HepG2 (cell line): ENCODE data around the gene TMEM167A.
A peak's percentile ranks its signal among the peaks of the same experiment; 100 is the strongest.

Experiments
- ATF2 ChIP-seq: sonication (generic); formaldehyde crosslinking; IDR thresholded peaks from 2 replicates; pipeline ENCODE4 v1.4.0; 2020; ENCODE audit warnings: missing genetic modification reagents
- CTCF ChIP-seq: sonication (generic); formaldehyde crosslinking; IDR thresholded peaks from 2 replicates; pipeline ENCODE4 v1.5.0; 2020; ENCODE audit warnings: mild to moderate bottlenecking, missing genetic modification reagents, moderate library complexity
- EZH2 ChIP-seq: conservative IDR thresholded peaks from 2 replicates; pipeline ENCODE4 v1.6.1; 2012; ENCODE audit warnings: mild to moderate bottlenecking, low read depth, low read length, moderate library complexity
- MEIS1 ChIP-seq: sonication (generic); formaldehyde crosslinking; IDR thresholded peaks from 2 replicates; pipeline ENCODE4 v1.9.0; 2021; ENCODE audit warnings: mild to moderate bottlenecking, missing genetic modification reagents, moderate library complexity, borderline replicate concordance
- PHF20 ChIP-seq: sonication (generic); formaldehyde crosslinking; IDR thresholded peaks from 2 replicates; pipeline ENCODE4 v1.5.0; 2020; ENCODE audit warnings: mild to moderate bottlenecking, missing genetic modification reagents
- PITX1 ChIP-seq: sonication (generic); formaldehyde crosslinking; IDR thresholded peaks from 2 replicates; pipeline ENCODE4 v1.5.1; 2020; ENCODE audit warnings: mild to moderate bottlenecking, missing genetic modification reagents
- RAD21 ChIP-seq: fragments of 450-650 bp; formaldehyde crosslinking; IDR thresholded peaks from 2 replicates; pipeline ENCODE4 v1.5.0; 2020; ENCODE audit warnings: mild to moderate bottlenecking
- SPEN ChIP-seq: sonication (generic); formaldehyde crosslinking; IDR thresholded peaks from 2 replicates; pipeline ENCODE4 v1.5.1; 2020; ENCODE audit warnings: low read depth, mild to moderate bottlenecking, missing genetic modification reagents
- ZBTB34 ChIP-seq: sonication (generic); formaldehyde crosslinking; IDR thresholded peaks from 2 replicates; pipeline ENCODE4 v1.8.0; 2022; ENCODE audit warnings: mild to moderate bottlenecking, missing genetic modification reagents
- ZBTB39 ChIP-seq: sonication (generic); formaldehyde crosslinking; IDR thresholded peaks from 2 replicates; pipeline ENCODE4 v1.5.0; 2020; ENCODE audit warnings: missing genetic modification reagents
- ZNF225 ChIP-seq: sonication (generic); formaldehyde crosslinking; IDR thresholded peaks from 2 replicates; pipeline ENCODE4 v1.4.0; 2020; ENCODE audit warnings: mild to moderate bottlenecking, missing genetic modification reagents

GRCh38 chr5:83124593-83124992 lies 47.4 kb upstream of the TMEM167A start:
- TF ChIP-seq EZH2 (no peak), PITX1 (CRISPR knock-in tag) (peak; percentile 77; the same call in 1 of the 2 replicates), SPEN (CRISPR knock-in tag) (no peak), MEIS1 (CRISPR knock-in tag) (0 out of 2 replicates have a peak, but pooled peaks have one; percentile 29), CTCF (CRISPR knock-in tag) (no peak), PHF20 (CRISPR knock-in tag) (no peak), ATF2 (CRISPR knock-in tag) (peak; percentile 83; the same call in 1 of the 2 replicates), ZBTB39 (no peak), RAD21 (CRISPR knock-in tag) (no peak), ZNF225 (CRISPR knock-in tag) (no peak), ZBTB34 (CRISPR knock-in tag) (peak; percentile 60; the same call in 1 of the 2 replicates)
